OCI-LY3 (cell line): ENCODE data around the gene PHF23.

Experiments used
- H2AFZ ChIP-seq: fragments of 200-600, 300-600 bp; shearing (Covaris generic); 2 replicates; pipeline ENCODE4 v1.6.0; 2014; ENCODE audit warnings: antibody characterized with exemption, low read depth, low read length
- H3K27ac ChIP-seq: fragments of 200-600, 300-600 bp; sonication (generic); 2 replicates; pipeline ENCODE4 v1.5.1; 2014; ENCODE audit warnings: mild to moderate bottlenecking, low read length, moderate library complexity, mixed read lengths
- H3K27me3 ChIP-seq: fragments of 200-600, 300-600 bp; sonication (generic); 2 replicates; pipeline ENCODE4 v1.6.1; 2014; ENCODE audit warnings: low read depth, low read length, mixed read lengths
- H3K36me3 ChIP-seq: fragments of 200-600, 300-600 bp; sonication (generic); replicated peaks from 2 replicates; pipeline ENCODE3; 2014; ENCODE audit warnings: low read depth, low read length, mixed read lengths
- H3K4me1 ChIP-seq: fragments of 300-600, 200-600 bp; sonication (generic); 2 replicates; pipeline ENCODE4 v1.6.1; 2014; ENCODE audit warnings: low read length, mixed read lengths
- H3K4me2 ChIP-seq: fragments of 200-600, 300-600 bp; sonication (generic); 2 replicates; pipeline ENCODE4 v1.6.1; 2014; ENCODE audit warnings: low read length, mixed read lengths
- H3K4me3 ChIP-seq: fragments of 300-600, 200-600 bp; sonication (generic); 2 replicates; pipeline ENCODE4 v1.5.1; 2014; ENCODE audit warnings: antibody characterized with exemption, mild to moderate bottlenecking, low read length, moderate library complexity
- H3K79me2 ChIP-seq: fragments of 300-600, 200-600 bp; shearing (Covaris generic); 2 replicates; pipeline ENCODE4 v1.6.1; 2014; ENCODE audit warnings: mild to moderate bottlenecking, low read length, mixed read lengths
- H3K9ac ChIP-seq: fragments of 300-600, 200-600 bp; shearing (Covaris generic); 2 replicates; pipeline ENCODE4 v1.6.0; 2014; ENCODE audit warnings: mild to moderate bottlenecking, low read length, moderate library complexity
- H3K9me3 ChIP-seq: fragments of 200-600, 300-600 bp; shearing (Covaris generic); 2 replicates; pipeline ENCODE4 v1.6.1; 2014; ENCODE audit warnings: low read length, mixed read lengths; ENCODE audit not compliant: insufficient read depth
- H4K20me1 ChIP-seq: fragments of 200-600, 300-600 bp; sonication (generic); 2 replicates; pipeline ENCODE4 v1.6.1; 2016; ENCODE audit warnings: low read length, mixed read lengths; ENCODE audit not compliant: insufficient read depth
- EZH2phosphoT487 ChIP-seq: fragments of 200-600 bp; shearing (Covaris generic); IDR thresholded peaks from 2 replicates; pipeline ENCODE4 v1.6.1; 2018; ENCODE audit warnings: antibody characterized with exemption, mixed run types, low read depth
- TF ChIP-seq, protein P1 (sequence below): fragments of 200-600, 300-600 bp; sonication (generic); IDR thresholded peaks from 2 replicates; pipeline ENCODE4 v1.5.1; 2014; ENCODE audit warnings: antibody characterized with exemption, low read length, low read depth

The PHF23 gene

DNA sequence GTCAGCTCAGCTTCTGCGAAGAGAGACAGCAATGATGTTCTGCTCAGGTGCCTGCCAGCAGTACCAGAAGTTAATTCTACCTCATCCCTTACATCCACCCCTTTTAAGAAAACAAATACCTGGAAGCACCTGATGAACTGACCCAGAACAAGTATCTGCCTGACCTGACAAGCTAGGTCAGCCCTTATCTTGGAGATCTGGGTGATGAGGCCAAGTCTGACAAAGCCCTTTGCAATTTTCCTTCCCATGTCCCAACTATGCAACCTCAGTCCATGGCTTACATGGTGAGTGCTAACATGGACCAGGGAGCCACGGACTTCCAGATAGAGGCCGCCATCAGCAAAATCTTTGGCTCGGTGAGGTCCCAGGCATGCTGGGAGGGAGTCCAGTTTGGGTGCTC, 15.9 kb downstream of the PHF23 start:
- Histone ChIP-seq H3K4me1 (peaks cover 12% of the 10 kb centered on the region), H2AFZ (no peak overlapping the region), H3K27ac (no peak overlapping the region), H3K79me2 (0 out of 2 replicates have a peak, but pooled peaks cover 4% of the 10 kb centered on the region), H3K36me3 (peaks cover 7% of the 10 kb centered on the region), H3K9ac (no peak overlapping the region), H3K27me3 (no peaks in the 10 kb centered on the region), H4K20me1 (no peaks in the 10 kb centered on the region), H3K9me3 (no peaks in the 10 kb centered on the region), H3K4me3 (no peak overlapping the region), H3K4me2 (no peak overlapping the region)
- no peak for TF ChIP-seq EZH2phosphoT487
- TF ChIP-seq, protein P1, sequence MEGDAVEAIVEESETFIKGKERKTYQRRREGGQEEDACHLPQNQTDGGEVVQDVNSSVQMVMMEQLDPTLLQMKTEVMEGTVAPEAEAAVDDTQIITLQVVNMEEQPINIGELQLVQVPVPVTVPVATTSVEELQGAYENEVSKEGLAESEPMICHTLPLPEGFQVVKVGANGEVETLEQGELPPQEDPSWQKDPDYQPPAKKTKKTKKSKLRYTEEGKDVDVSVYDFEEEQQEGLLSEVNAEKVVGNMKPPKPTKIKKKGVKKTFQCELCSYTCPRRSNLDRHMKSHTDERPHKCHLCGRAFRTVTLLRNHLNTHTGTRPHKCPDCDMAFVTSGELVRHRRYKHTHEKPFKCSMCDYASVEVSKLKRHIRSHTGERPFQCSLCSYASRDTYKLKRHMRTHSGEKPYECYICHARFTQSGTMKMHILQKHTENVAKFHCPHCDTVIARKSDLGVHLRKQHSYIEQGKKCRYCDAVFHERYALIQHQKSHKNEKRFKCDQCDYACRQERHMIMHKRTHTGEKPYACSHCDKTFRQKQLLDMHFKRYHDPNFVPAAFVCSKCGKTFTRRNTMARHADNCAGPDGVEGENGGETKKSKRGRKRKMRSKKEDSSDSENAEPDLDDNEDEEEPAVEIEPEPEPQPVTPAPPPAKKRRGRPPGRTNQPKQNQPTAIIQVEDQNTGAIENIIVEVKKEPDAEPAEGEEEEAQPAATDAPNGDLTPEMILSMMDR: no peak

DNA sequence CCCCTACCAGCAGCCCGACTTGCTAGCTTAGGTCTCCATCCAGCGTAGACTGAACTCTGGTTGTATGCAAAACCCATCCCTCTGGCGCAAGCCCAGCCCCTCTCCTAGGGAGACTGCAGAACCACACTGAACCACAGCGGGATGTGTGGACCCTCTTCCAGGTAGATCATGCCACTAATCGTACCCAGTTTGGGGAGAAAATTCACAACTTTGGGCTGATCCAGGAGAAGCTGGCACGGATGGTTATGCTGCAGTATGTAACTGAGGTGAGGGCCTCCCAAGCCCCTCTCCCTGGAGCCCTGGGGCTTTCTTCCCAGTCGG, 16.3 kb downstream of the PHF23 start:
- H3K4me1 ChIP-seq: peaks cover 16% of the 10 kb centered on the region
- no peaks in the 10 kb centered on the region for H4K20me1 ChIP-seq
- no peak overlapping the region for H3K4me3 ChIP-seq
- H3K9me3 ChIP-seq: no peaks in the 10 kb centered on the region
- H2AFZ ChIP-seq: no peak overlapping the region
- peaks cover 7% of the 10 kb centered on the region for H3K36me3 ChIP-seq
- TF ChIP-seq, protein P1: no peak
- no peak for TF ChIP-seq EZH2phosphoT487
- no peak overlapping the region for H3K27ac ChIP-seq
- no peaks in the 10 kb centered on the region for H3K27me3 ChIP-seq
- no peak overlapping the region for H3K4me2 ChIP-seq
- no peak overlapping the region for H3K9ac ChIP-seq
- 0 out of 2 replicates have a peak, but pooled peaks cover 4% of the 10 kb centered on the region for H3K79me2 ChIP-seq

DNA sequence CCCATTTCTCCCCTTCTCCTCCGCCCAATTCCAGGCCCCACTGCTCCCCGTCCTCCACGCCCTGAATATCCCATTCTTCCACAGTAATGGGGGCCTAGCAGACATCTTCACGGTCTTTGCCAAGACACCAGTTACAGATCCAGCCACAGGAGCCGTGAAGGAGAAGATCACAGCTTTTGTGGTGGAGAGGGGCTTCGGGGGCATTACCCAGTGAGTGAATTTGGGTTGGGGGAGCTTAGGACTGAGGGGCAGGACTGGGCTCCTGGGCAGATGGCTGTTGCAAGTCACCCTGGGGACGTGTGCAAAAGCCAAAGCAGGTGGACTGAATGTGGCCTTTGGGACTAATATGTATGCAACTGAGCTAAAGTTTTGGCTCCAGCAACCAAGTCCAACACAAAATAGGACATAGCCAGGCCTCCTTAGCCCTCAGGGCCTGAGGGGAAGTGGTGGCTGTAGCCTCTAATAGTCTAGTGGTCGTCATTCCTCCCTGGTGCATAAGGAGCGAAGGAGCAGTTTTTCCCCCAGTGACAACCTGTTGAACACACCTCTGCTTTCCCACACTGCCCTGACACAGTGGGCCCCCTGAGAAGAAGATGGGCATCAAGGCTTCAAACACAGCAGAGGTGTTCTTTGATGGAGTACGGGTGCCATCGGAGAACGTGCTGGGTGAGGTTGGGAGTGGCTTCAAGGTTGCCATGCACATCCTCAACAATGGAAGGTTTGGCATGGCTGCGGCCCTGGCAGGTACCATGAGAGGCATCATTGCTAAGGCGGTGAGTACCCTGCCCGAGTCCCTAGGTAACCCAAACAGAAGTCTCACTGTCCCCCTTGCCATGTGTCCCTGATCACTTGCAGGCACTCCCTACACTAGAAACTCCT, 16.9 kb downstream of the PHF23 start:
- H4K20me1 ChIP-seq: no peaks in the 10 kb centered on the region
- H3K36me3 ChIP-seq: peaks cover 7% of the 10 kb centered on the region

More for the DNA sequence above, 16.9 kb downstream of the PHF23 start:
- Histone ChIP-seq H3K4me2 (no peak overlapping the region), H3K9ac (no peak overlapping the region), H3K27ac (no peak overlapping the region), H3K79me2 (0 out of 2 replicates have a peak, but pooled peaks cover 4% of the 10 kb centered on the region), H3K4me3 (no peak overlapping the region), H3K27me3 (no peaks in the 10 kb centered on the region), H3K4me1 (peaks cover 21% of the 10 kb centered on the region), H2AFZ (no peak overlapping the region), H3K9me3 (no peaks in the 10 kb centered on the region)
- TF ChIP-seq EZH2phosphoT487: no peak
- TF ChIP-seq, protein P1: no peak
